Panc1 (cell line): Measurements from ENCODE around the gene ZNF792. TPM values are rescaled to one million over a fixed set of nuclear protein-coding genes. Genes with fewer than 3 reads are reported as not detected.
"Not testable (repeated sequence)": the region's sequence is repeated elsewhere in the genome, so short reads cannot be mapped to it uniquely, and the experiment has no call there.

Source experiments
- ATAC-seq: fragments of 200-7000 bp; cut with Tn5 transposase; 2 replicates; pipeline ENCODE4 v1.9.1; 2020; ENCODE audit warnings: mild to moderate bottlenecking, moderate library complexity
- BruUV-seq: library from RNA; stranded (reverse); fragments of 400-500 nt; replicated peaks from 2 replicates; lab custom pipeline; 2021; lab: Mats Ljungman, UMichigan
- CTCF ChIA-PET: fragments of 300-600 bp; sonication (Branson Sonifier 250); formaldehyde crosslinking; loops from one replicate; lab custom pipeline; 2022; ENCODE audit warnings: antibody characterized with exemption; lab: Charles Lee
- POLR2A ChIA-PET: fragments of 300-600 bp; sonication (Branson Sonifier 250); formaldehyde crosslinking; loops from one replicate; lab custom pipeline; 2022; ENCODE audit warnings: antibody characterized with exemption; lab: Charles Lee
- DNase-seq: peaks from one replicate; pipeline ENCODE4 v3.0.0-alpha.2; 2010; ENCODE audit warnings: low read depth, low spot score
- H3K27ac ChIP-seq: 2 replicates; pipeline ENCODE4 v1.5.1; 2011; ENCODE audit warnings: mild to moderate bottlenecking, low read length, inconsistent platforms
- H3K27me3 ChIP-seq: fragments of 200-500 bp; sonication (Bioruptor generic); 2 replicates; pipeline ENCODE4 v1.6.0; 2014; ENCODE audit warnings: low read length, inconsistent platforms; ENCODE audit not compliant: control insufficient read depth, insufficient read depth
- H3K36me3 ChIP-seq: fragments of 200-500 bp; sonication (Bioruptor generic); 2 replicates; pipeline ENCODE4 v1.5.1; 2014; ENCODE audit warnings: inconsistent platforms, mild to moderate bottlenecking, low read length, moderate library complexity; ENCODE audit not compliant: control insufficient read depth, insufficient read depth
- H3K4me1 ChIP-seq: 2 replicates; pipeline ENCODE4 v1.5.1; 2011; ENCODE audit warnings: inconsistent platforms, mild to moderate bottlenecking, low read length, moderate library complexity; ENCODE audit not compliant: control insufficient read depth, insufficient read depth
- H3K4me3 ChIP-seq, 2 experiments: 2 replicates each; pipeline ENCODE4 v1.5.1; 2011 to 2012; ENCODE audit warnings: low read depth in 2 of 2, low read length in 2 of 2, mild to moderate bottlenecking in 2 of 2, inconsistent platforms in 1 of 2, moderate library complexity in 1 of 2
- H3K9me3 ChIP-seq: fragments of 200-500 bp; sonication (Bioruptor generic); 2 replicates; pipeline ENCODE4 v1.5.1; 2014; ENCODE audit warnings: low read depth, mild to moderate bottlenecking, inconsistent platforms, low read length, moderate library complexity; ENCODE audit not compliant: control insufficient read depth, insufficient read depth
- POLR2AphosphoS5 ChIP-seq: IDR thresholded peaks from 2 replicates; pipeline ENCODE4 v1.6.1; 2012; ENCODE audit warnings: mild to moderate bottlenecking, low read depth, low read length, moderate library complexity
- SIN3A ChIP-seq: IDR thresholded peaks from 2 replicates; pipeline ENCODE4 v1.6.1; 2012; ENCODE audit warnings: low read depth, mild to moderate bottlenecking, low read length, moderate library complexity, borderline replicate concordance; ENCODE audit not compliant: insufficient read depth
- TCF7L2 ChIP-seq: IDR thresholded peaks from 2 replicates; pipeline ENCODE4 v1.6.1; 2011; ENCODE audit warnings: mild to moderate bottlenecking, low read depth, low read length, inconsistent platforms
- in situ Hi-C: cut with HindIII; loops from 2 replicates; pipeline ENCODE4 v1.10.0; 2016; ENCODE audit warnings: low sequenced_read_pairs, low pct_unique_long_range_greater_than_20kb
- intact Hi-C: fragments of 100-400 bp; cut with micrococcal nuclease; formaldehyde crosslinking; loops from one replicate; pipeline ENCODE4 v1.10.0; 2022; ENCODE audit not compliant: unreplicated experiment
- total RNA-seq: library from RNA; stranded (reverse); gene quantifications from one replicate; pipeline ENCODE4 v1.2.1, GENCODE V29; 2021; ENCODE audit not compliant: unreplicated experiment
- TF ChIP-seq, protein P1 (sequence below): fragments of 450-650 bp; IDR thresholded peaks from 2 replicates; pipeline ENCODE4 v1.5.1; 2017; ENCODE audit warnings: mild to moderate bottlenecking
- TF ChIP-seq, protein P2 (sequence below), 2 experiments: IDR thresholded peaks; 2 replicates each; pipeline ENCODE4 v1.6.1; 2011 to 2012; ENCODE audit warnings: low read depth in 2 of 2, control low read depth in 1 of 2, low read length in 1 of 2, mild to moderate bottlenecking in 1 of 2, moderate library complexity in 1 of 2; ENCODE audit not compliant: insufficient read depth in 1 of 2

Gene ZNF792
- total RNA-seq, 1 experiment from 2014 or later = 1.8 TPM

DNA sequence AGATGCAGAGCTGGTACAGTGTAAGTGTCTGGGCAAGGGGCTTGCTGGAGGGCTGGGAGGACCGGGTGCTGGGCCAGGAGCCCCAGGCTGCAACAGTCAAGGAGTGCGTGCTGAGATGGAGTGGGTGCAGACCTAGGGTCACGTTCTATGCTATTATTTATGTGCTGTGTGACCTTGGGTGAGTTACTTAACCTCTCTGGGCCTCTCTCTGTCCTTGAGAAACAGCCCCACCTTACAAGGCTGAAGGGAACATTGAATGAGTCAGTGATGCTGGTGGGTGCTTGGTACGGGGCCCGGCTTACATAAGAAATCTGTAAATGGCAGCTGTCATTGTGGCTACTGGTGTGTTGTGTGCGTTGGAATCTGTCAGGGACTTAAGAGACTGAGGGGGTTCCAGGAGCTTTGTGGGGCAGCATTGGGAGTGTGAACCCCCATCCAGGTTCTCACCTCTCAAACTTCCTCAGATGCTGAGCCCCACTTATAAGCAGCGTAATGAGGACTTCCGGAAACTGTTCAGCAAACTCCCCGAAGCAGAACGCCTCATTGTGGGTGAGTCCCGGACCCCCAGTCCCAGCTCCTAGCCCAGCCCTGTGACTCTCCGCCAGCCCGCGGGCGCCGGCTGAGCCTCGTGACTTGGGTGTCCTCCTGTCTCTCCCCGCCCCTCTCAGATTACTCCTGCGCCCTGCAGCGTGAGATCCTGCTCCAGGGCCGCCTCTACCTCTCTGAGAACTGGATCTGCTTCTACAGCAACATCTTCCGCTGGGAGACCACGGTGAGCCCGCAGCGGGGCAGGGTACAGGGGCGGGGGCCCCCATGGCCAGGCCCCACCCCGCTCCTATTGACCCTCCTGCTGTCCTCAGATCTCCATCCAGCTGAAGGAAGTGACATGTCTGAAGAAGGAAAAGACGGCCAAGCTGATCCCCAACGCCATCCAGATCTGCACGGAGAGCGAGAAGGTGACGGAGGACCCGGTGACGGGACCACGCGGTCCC, 45.7 kb upstream of the ZNF792 start:
- H3K9me3 ChIP-seq = no peaks in the 10 kb centered on the region
- in situ Hi-C loops = no loop called here
- TF ChIP-seq, protein P1, sequence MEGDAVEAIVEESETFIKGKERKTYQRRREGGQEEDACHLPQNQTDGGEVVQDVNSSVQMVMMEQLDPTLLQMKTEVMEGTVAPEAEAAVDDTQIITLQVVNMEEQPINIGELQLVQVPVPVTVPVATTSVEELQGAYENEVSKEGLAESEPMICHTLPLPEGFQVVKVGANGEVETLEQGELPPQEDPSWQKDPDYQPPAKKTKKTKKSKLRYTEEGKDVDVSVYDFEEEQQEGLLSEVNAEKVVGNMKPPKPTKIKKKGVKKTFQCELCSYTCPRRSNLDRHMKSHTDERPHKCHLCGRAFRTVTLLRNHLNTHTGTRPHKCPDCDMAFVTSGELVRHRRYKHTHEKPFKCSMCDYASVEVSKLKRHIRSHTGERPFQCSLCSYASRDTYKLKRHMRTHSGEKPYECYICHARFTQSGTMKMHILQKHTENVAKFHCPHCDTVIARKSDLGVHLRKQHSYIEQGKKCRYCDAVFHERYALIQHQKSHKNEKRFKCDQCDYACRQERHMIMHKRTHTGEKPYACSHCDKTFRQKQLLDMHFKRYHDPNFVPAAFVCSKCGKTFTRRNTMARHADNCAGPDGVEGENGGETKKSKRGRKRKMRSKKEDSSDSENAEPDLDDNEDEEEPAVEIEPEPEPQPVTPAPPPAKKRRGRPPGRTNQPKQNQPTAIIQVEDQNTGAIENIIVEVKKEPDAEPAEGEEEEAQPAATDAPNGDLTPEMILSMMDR = no peak
- no peak for TF ChIP-seq TCF7L2
- TF ChIP-seq, protein P2, sequence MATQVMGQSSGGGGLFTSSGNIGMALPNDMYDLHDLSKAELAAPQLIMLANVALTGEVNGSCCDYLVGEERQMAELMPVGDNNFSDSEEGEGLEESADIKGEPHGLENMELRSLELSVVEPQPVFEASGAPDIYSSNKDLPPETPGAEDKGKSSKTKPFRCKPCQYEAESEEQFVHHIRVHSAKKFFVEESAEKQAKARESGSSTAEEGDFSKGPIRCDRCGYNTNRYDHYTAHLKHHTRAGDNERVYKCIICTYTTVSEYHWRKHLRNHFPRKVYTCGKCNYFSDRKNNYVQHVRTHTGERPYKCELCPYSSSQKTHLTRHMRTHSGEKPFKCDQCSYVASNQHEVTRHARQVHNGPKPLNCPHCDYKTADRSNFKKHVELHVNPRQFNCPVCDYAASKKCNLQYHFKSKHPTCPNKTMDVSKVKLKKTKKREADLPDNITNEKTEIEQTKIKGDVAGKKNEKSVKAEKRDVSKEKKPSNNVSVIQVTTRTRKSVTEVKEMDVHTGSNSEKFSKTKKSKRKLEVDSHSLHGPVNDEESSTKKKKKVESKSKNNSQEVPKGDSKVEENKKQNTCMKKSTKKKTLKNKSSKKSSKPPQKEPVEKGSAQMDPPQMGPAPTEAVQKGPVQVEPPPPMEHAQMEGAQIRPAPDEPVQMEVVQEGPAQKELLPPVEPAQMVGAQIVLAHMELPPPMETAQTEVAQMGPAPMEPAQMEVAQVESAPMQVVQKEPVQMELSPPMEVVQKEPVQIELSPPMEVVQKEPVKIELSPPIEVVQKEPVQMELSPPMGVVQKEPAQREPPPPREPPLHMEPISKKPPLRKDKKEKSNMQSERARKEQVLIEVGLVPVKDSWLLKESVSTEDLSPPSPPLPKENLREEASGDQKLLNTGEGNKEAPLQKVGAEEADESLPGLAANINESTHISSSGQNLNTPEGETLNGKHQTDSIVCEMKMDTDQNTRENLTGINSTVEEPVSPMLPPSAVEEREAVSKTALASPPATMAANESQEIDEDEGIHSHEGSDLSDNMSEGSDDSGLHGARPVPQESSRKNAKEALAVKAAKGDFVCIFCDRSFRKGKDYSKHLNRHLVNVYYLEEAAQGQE (IDR thresholded peaks at IDR 0.05; ENCODE audit: insufficient read depth in 1 of 2, low read depth in 2 of 2, low read length in 1 of 2) = no peak
- no peak for TF ChIP-seq POLR2AphosphoS5
- no peak for TF ChIP-seq SIN3A
- H3K36me3 ChIP-seq = no peaks in the 10 kb centered on the region
- DNase-seq (no peak), ATAC-seq (no peak)
- H3K27me3 ChIP-seq = no peaks in the 10 kb centered on the region
- ChIA-PET POLR2A (no interaction called here), CTCF (no interaction called here)
- no peak overlapping the region for H3K27ac ChIP-seq
- intact Hi-C loops = loop anchor here (5.0 kb wide), 1 partner anchor 37 kb away; no protein-coding TSS in a partner anchor
- peaks cover 8% of the 10 kb centered on the region for H3K4me1 ChIP-seq
- no TSS peak for BruUV-seq
- H3K4me3 ChIP-seq = no peak overlapping the region

DNA sequence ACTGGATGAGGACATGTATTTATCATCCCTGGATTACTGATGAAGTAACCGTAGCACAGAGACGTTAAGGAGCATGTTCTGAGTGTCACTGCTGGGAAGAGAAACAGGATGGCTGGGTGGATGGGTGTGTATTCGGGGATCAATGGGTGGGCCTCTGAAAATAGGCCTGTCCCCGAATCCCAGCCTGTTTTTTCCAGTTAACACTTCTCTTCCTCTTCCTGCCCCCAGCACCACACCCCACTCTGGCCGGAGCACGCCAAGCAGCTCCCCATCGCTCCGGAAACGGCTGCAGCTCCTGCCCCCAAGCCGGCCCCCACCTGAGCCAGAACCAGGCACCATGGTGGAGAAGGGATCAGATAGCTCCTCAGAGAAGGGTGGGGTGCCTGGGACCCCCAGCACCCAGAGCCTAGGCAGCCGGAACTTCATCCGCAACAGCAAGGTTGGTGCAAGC, 44.9 kb upstream of the ZNF792 start:
- DNase-seq (no peak), ATAC-seq (no peak)
- peaks cover 8% of the 10 kb centered on the region for H3K4me1 ChIP-seq
- intact Hi-C loops (no loop called here), in situ Hi-C loops (no loop called here)
- no TSS peak for BruUV-seq
- H3K27ac ChIP-seq = no peak overlapping the region
- TF ChIP-seq SIN3A = no peak
- TF ChIP-seq, protein P1 = no peak
- TF ChIP-seq POLR2AphosphoS5 = no peak
- TF ChIP-seq TCF7L2 = no peak
- TF ChIP-seq, protein P2 (IDR thresholded peaks at IDR 0.05; ENCODE audit: insufficient read depth in 1 of 2, low read depth in 2 of 2, low read length in 1 of 2) = no peak
- H3K27me3 ChIP-seq = no peaks in the 10 kb centered on the region
- CTCF ChIA-PET = no interaction called here
- no peak overlapping the region for H3K4me3 ChIP-seq
- no peaks in the 10 kb centered on the region for H3K9me3 ChIP-seq
- POLR2A ChIA-PET = no interaction called here
- no peaks in the 10 kb centered on the region for H3K36me3 ChIP-seq

DNA sequence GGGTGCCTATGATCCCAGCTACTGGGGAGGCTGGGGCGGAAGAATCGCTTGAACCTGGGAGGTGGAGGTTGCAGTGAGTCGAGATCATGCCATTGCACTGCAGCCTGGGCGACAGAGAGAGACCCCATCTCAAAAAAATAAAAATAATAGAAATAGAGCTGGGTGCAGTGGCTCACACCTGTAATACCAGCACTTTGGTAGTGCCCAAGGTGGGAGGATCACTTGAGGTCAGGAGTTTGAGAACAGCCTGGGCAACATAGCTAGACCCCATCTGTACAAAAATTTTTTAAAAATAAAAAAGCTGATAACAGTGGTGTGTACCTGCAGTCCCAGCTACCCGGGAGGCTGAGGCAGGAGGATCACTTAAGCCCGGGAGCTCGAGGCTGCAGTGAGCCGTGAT, 43.4 kb upstream of the ZNF792 start:
- in situ Hi-C loops, ATAC-seq: not testable (repeated sequence)

More for the DNA sequence above, 43.4 kb upstream of the ZNF792 start:
- BruUV-seq, H3K36me3 ChIP-seq, DNase-seq, CTCF ChIA-PET, H3K9me3 ChIP-seq, intact Hi-C loops, H3K27me3 ChIP-seq, H3K4me3 ChIP-seq, H3K4me1 ChIP-seq, H3K27ac ChIP-seq: not testable (repeated sequence)
- POLR2A ChIA-PET = interaction anchor here (0.8 kb wide), 1 partner anchor 134 kb away, joined by 3 read pairs; no protein-coding TSS in a partner anchor
